Astrocyte (in vitro differentiated cells and primary cell): ENCODE data around the gene FAM229A. TPM values are rescaled to one million over a fixed set of nuclear protein-coding genes. Genes with fewer than 3 reads are reported as not detected.
"Not testable (repeated sequence)": the region's sequence is repeated elsewhere in the genome, so short reads cannot be mapped to it uniquely, and the experiment has no call there.

Experiments used
- DNase-seq: peaks from one replicate; pipeline ENCODE4 v3.0.0-alpha.2; 2010; ENCODE audit warnings: low read depth
- FAIRE-seq: peaks from 2 replicates; lab custom pipeline; 2011; peaks lifted over from hg19 to GRCh38; lab: Jason Lieb, UNC
- H2AFZ ChIP-seq: 2 replicates; pipeline ENCODE4 v1.6.0; 2012; ENCODE audit warnings: low read depth, low read length, inconsistent platforms
- H3K27ac ChIP-seq: 2 replicates; pipeline ENCODE4 v1.5.1; 2011; ENCODE audit warnings: low read depth, low read length, inconsistent platforms
- H3K27me3 ChIP-seq: 2 replicates; pipeline ENCODE4 v1.6.0; 2011; ENCODE audit warnings: low read length, inconsistent platforms; ENCODE audit not compliant: insufficient read depth
- H3K36me3 ChIP-seq: 2 replicates; pipeline ENCODE4 v1.5.1; 2011; ENCODE audit warnings: low read length, inconsistent platforms; ENCODE audit not compliant: insufficient read depth
- H3K4me1 ChIP-seq: 2 replicates; pipeline ENCODE4 v1.5.1; 2011; ENCODE audit warnings: low read length, inconsistent platforms; ENCODE audit not compliant: insufficient read depth
- H3K4me2 ChIP-seq: 2 replicates; pipeline ENCODE4 v1.6.0; 2012; ENCODE audit warnings: low read length, inconsistent platforms
- H3K4me3 ChIP-seq: 2 replicates; pipeline ENCODE4 v1.5.1; 2011; ENCODE audit warnings: low read depth, mild to moderate bottlenecking, low read length, inconsistent platforms; ENCODE audit not compliant: insufficient read depth
- H3K79me2 ChIP-seq: 2 replicates; pipeline ENCODE4 v1.6.0; 2012; ENCODE audit warnings: mild to moderate bottlenecking, low read length, inconsistent platforms; ENCODE audit not compliant: insufficient read depth
- H3K9ac ChIP-seq: 2 replicates; pipeline ENCODE4 v1.6.0; 2012; ENCODE audit warnings: mild to moderate bottlenecking, low read length, inconsistent platforms
- H3K9me3 ChIP-seq: 2 replicates; pipeline ENCODE4 v1.5.1; 2012; ENCODE audit warnings: low read depth, mild to moderate bottlenecking, low read length, inconsistent platforms; ENCODE audit not compliant: insufficient read depth
- H4K20me1 ChIP-seq: 2 replicates; pipeline ENCODE4 v1.6.0; 2012; ENCODE audit warnings: low read length, inconsistent platforms; ENCODE audit not compliant: insufficient read depth
- H3K27ac Mint-ChIP-seq: one replicate; pipeline ENCODE4 v1.8.0; 2021; ENCODE audit warnings: mild to moderate bottlenecking, mixed read lengths; ENCODE audit not compliant: unreplicated experiment
- H3K27me3 Mint-ChIP-seq: one replicate; pipeline ENCODE4 v1.8.0; 2021; ENCODE audit warnings: low read depth, mixed read lengths; ENCODE audit not compliant: unreplicated experiment
- H3K36me3 Mint-ChIP-seq: one replicate; pipeline ENCODE4 v1.8.0; 2021; ENCODE audit warnings: low read depth, mixed read lengths; ENCODE audit not compliant: unreplicated experiment
- H3K4me1 Mint-ChIP-seq: one replicate; pipeline ENCODE4 v1.8.0; 2021; ENCODE audit warnings: low read depth, mixed read lengths; ENCODE audit not compliant: unreplicated experiment
- H3K4me3 Mint-ChIP-seq: one replicate; pipeline ENCODE4 v1.8.0; 2021; ENCODE audit warnings: mild to moderate bottlenecking, moderate library complexity, mixed read lengths; ENCODE audit not compliant: unreplicated experiment
- H3K9me3 Mint-ChIP-seq: one replicate; pipeline ENCODE4 v1.8.0; 2021; ENCODE audit warnings: mild to moderate bottlenecking, mixed read lengths; ENCODE audit not compliant: unreplicated experiment
- EZH2 ChIP-seq: IDR thresholded peaks from 2 replicates; pipeline ENCODE4 v1.6.1; 2012; ENCODE audit warnings: mild to moderate bottlenecking, low read length, inconsistent platforms; ENCODE audit not compliant: insufficient read depth
- total RNA-seq: library from RNA; stranded (reverse); gene quantifications from 2 replicates; pipeline ENCODE4 v1.2.1, GENCODE V29; 2021
- TF ChIP-seq, protein P1 (sequence below): IDR thresholded peaks from 2 replicates; pipeline ENCODE4 v1.5.1; 2011; ENCODE audit warnings: low read depth, mild to moderate bottlenecking, inconsistent platforms, low read length, moderate library complexity; ENCODE audit not compliant: insufficient read depth

The FAM229A gene
- total RNA-seq, 1 donor from 2014 or later = 4.2 TPM

- FAIRE-seq (no peak), DNase-seq (no peak)
- H2AFZ ChIP-seq = no peak overlapping the region
- H3K9ac ChIP-seq = no peak overlapping the region
- Mint-ChIP-seq H3K4me3 (no peak overlapping the region), H3K4me1 (peaks cover 18% of the 10 kb centered on the region), H3K36me3 (peaks cover 3% of the 10 kb centered on the region), H3K9me3 (no peaks in the 10 kb centered on the region), H3K27ac (no peak overlapping the region), H3K27me3 (no peaks in the 10 kb centered on the region)
- no peaks in the 10 kb centered on the region for H3K79me2 ChIP-seq
- H3K27me3 ChIP-seq = no peaks in the 10 kb centered on the region
- TF ChIP-seq, protein P1, sequence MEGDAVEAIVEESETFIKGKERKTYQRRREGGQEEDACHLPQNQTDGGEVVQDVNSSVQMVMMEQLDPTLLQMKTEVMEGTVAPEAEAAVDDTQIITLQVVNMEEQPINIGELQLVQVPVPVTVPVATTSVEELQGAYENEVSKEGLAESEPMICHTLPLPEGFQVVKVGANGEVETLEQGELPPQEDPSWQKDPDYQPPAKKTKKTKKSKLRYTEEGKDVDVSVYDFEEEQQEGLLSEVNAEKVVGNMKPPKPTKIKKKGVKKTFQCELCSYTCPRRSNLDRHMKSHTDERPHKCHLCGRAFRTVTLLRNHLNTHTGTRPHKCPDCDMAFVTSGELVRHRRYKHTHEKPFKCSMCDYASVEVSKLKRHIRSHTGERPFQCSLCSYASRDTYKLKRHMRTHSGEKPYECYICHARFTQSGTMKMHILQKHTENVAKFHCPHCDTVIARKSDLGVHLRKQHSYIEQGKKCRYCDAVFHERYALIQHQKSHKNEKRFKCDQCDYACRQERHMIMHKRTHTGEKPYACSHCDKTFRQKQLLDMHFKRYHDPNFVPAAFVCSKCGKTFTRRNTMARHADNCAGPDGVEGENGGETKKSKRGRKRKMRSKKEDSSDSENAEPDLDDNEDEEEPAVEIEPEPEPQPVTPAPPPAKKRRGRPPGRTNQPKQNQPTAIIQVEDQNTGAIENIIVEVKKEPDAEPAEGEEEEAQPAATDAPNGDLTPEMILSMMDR = no peak
- no peak for TF ChIP-seq EZH2
- peaks cover 4% of the 10 kb centered on the region for H4K20me1 ChIP-seq
- no peak overlapping the region for H3K4me3 ChIP-seq
- no peak overlapping the region for H3K4me2 ChIP-seq
- no peaks in the 10 kb centered on the region for H3K9me3 ChIP-seq
- H3K36me3 ChIP-seq = no peaks in the 10 kb centered on the region
- H3K27ac ChIP-seq = no peak overlapping the region
- H3K4me1 ChIP-seq = peaks cover 24% of the 10 kb centered on the region
Measured at GRCh38 chr1:32356478-32356877, 5.8 kb downstream of the FAM229A start.

DNA sequence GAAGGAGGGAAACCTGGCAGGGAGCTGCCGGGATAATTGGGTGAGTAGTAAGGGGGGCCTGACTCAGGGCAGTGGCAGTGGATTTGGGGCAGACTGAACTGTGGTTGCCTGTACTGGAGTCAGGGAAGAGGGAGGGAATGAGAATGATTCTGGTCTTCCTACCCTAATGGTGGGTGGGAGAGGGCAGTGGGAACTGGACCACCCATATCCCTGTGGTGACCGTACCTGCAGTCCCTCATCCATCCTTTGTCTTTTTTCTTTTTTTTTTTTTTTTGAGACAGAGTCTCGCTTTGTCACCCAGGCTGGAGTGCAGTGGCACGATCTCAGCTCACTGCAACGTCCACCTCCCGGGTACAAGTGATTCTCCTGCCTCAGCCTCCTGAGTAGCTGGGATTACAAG lies 6.5 kb downstream of the FAM229A start:
- not testable (repeated sequence) for H3K4me3 Mint-ChIP-seq, DNase-seq, H3K4me2 ChIP-seq, H3K4me3 ChIP-seq, FAIRE-seq, H3K9me3 ChIP-seq, H3K9ac ChIP-seq, H3K36me3 Mint-ChIP-seq, H3K27ac Mint-ChIP-seq, H3K27me3 Mint-ChIP-seq, H2AFZ ChIP-seq, H4K20me1 ChIP-seq, H3K36me3 ChIP-seq, H3K79me2 ChIP-seq, H3K27ac ChIP-seq, H3K27me3 ChIP-seq, H3K9me3 Mint-ChIP-seq
- peaks cover 24% of the 10 kb centered on the region for H3K4me1 ChIP-seq
- peaks cover 18% of the 10 kb centered on the region for H3K4me1 Mint-ChIP-seq

- DNase-seq = peak; percentile 46
- Histone ChIP-seq H3K27me3 (no peaks in the 10 kb centered on the region), H3K9ac (peak overlapping the region; percentile 17), H3K4me1 (peaks cover 30% of the 10 kb centered on the region), H4K20me1 (peaks cover 4% of the 10 kb centered on the region), H2AFZ (no peak overlapping the region), H3K79me2 (no peaks in the 10 kb centered on the region), H3K36me3 (no peaks in the 10 kb centered on the region), H3K4me2 (peak overlapping the region; percentile 34), H3K27ac (no peak overlapping the region), H3K4me3 (no peak overlapping the region), H3K9me3 (no peaks in the 10 kb centered on the region)
- Mint-ChIP-seq H3K27ac (peak overlapping the region; percentile 21), H3K9me3 (no peaks in the 10 kb centered on the region), H3K4me3 (peak overlapping the region; percentile 58), H3K27me3 (no peaks in the 10 kb centered on the region), H3K36me3 (peaks cover 8% of the 10 kb centered on the region), H3K4me1 (peaks cover 24% of the 10 kb centered on the region)
- FAIRE-seq = no peak
- TF ChIP-seq EZH2 = no peak
- TF ChIP-seq, protein P1 = no peak
Measured at GRCh38 chr1:32353886-32354570, 8.3 kb downstream of the FAM229A start.
